Measurements from ENCODE around the gene TBC1D22A.

- TF ChIP-seq, protein P1, sequence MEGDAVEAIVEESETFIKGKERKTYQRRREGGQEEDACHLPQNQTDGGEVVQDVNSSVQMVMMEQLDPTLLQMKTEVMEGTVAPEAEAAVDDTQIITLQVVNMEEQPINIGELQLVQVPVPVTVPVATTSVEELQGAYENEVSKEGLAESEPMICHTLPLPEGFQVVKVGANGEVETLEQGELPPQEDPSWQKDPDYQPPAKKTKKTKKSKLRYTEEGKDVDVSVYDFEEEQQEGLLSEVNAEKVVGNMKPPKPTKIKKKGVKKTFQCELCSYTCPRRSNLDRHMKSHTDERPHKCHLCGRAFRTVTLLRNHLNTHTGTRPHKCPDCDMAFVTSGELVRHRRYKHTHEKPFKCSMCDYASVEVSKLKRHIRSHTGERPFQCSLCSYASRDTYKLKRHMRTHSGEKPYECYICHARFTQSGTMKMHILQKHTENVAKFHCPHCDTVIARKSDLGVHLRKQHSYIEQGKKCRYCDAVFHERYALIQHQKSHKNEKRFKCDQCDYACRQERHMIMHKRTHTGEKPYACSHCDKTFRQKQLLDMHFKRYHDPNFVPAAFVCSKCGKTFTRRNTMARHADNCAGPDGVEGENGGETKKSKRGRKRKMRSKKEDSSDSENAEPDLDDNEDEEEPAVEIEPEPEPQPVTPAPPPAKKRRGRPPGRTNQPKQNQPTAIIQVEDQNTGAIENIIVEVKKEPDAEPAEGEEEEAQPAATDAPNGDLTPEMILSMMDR (IDR thresholded peaks at IDR 0.05): no peak
- TF ChIP-seq POLR2A (IDR thresholded peaks at IDR 0.05): no peak
Measured at GRCh38 chr22:46829117-46829891, 66.9 kb downstream of the TBC1D22A start.
